Hepatocyte (in vitro differentiated cells): ENCODE results near the gene NEB. TPM values are rescaled to one million over a fixed set of nuclear protein-coding genes. Genes with fewer than 3 reads are reported as not detected.

Source experiments
- DNase-seq: peaks from one replicate; pipeline ENCODE4 v3.0.0-alpha.2; 2016; ENCODE audit warnings: low spot score
- H2AFZ ChIP-seq: fragments of 200-600 bp; sonication (generic); 2 replicates; pipeline ENCODE4 v1.6.0; 2016; ENCODE audit warnings: antibody characterized with exemption, mild to moderate bottlenecking
- H3K27ac ChIP-seq: fragments of 200-600 bp; sonication (generic); 2 replicates; pipeline ENCODE4 v1.5.1; 2016; ENCODE audit warnings: mild to moderate bottlenecking
- H3K27me3 ChIP-seq: fragments of 200-600 bp; sonication (generic); 2 replicates; pipeline ENCODE4 v1.6.1; 2016
- H3K36me3 ChIP-seq: fragments of 200-600 bp; sonication (generic); replicated peaks from 2 replicates; pipeline ENCODE4 v1.5.1; 2016; ENCODE audit warnings: low read depth; ENCODE audit not compliant: insufficient read depth
- H3K4me1 ChIP-seq: fragments of 200-600 bp; sonication (generic); 2 replicates; pipeline ENCODE4 v1.5.1; 2016; ENCODE audit warnings: mild to moderate bottlenecking, moderate library complexity; ENCODE audit not compliant: insufficient read depth
- H3K4me2 ChIP-seq: fragments of 200-600 bp; sonication (generic); 2 replicates; pipeline ENCODE4 v1.6.0; 2016
- H3K4me3 ChIP-seq: fragments of 200-600 bp; sonication (generic); 2 replicates; pipeline ENCODE4 v1.5.1; 2016; ENCODE audit warnings: mild to moderate bottlenecking
- H3K79me2 ChIP-seq: fragments of 200-600 bp; sonication (generic); 2 replicates; pipeline ENCODE4 v1.6.0; 2017; ENCODE audit warnings: mild to moderate bottlenecking
- H3K9me2 ChIP-seq: fragments of 200-600 bp; sonication (generic); replicated peaks from 2 replicates; pipeline ENCODE4 v1.6.0; 2017; ENCODE audit warnings: mild to moderate bottlenecking; ENCODE audit not compliant: insufficient read depth
- H3K9me3 ChIP-seq: fragments of 200-600 bp; sonication (generic); 2 replicates; pipeline ENCODE4 v1.5.1; 2016; ENCODE audit warnings: low read depth, mild to moderate bottlenecking
- H4K20me1 ChIP-seq: fragments of 200-600 bp; sonication (generic); 2 replicates; pipeline ENCODE4 v1.6.0; 2016; ENCODE audit warnings: mild to moderate bottlenecking; ENCODE audit not compliant: insufficient read depth, poor library complexity, severe bottlenecking
- CTCF ChIP-seq: fragments of 200-600 bp; sonication (generic); IDR thresholded peaks from 2 replicates; pipeline ENCODE4 v1.5.1; 2016; ENCODE audit warnings: antibody characterized with exemption, mild to moderate bottlenecking; ENCODE audit not compliant: poor library complexity
- EZH2 ChIP-seq: fragments of 200-600 bp; sonication (generic); IDR thresholded peaks from 2 replicates; pipeline ENCODE4 v1.6.1; 2016; ENCODE audit warnings: antibody characterized with exemption, mild to moderate bottlenecking, borderline replicate concordance
- EZH2phosphoT487 ChIP-seq: fragments of 200-600 bp; sonication (generic); IDR thresholded peaks from one replicate; pipeline ENCODE4 v1.6.1; 2018; ENCODE audit warnings: antibody characterized with exemption, mild to moderate bottlenecking, low read depth, moderate library complexity; ENCODE audit not compliant: unreplicated experiment, severe bottlenecking
- WGBS: methylation state at CpG from one replicate; pipeline ENCODE4 v1.1.6; 2016; ENCODE audit warnings: low lambda C conversion rate; ENCODE audit errors: missing lambda C conversion rate; 5-methylcytosine and 5-hydroxymethylcytosine counted together
- polyA plus RNA-seq: library from polyadenylated mRNA; unstranded; fragments of >200 nt; fragmentation: Nextera tagmentation; extraction: Ambion mirVana; gene quantifications from 2 replicates; pipeline ENCODE4 v1.2.1, GENCODE V29; 2016
- total RNA-seq: library from RNA; depleted of rRNA; stranded (reverse); fragments of >200 nt; gene quantifications from 2 replicates; pipeline ENCODE4 v1.2.3, GENCODE V29; 2014

NEB gene
- total and polyA plus RNA-seq, 2 experiments from 2014 or later: 0.75 to 2.2 TPM

DNA sequence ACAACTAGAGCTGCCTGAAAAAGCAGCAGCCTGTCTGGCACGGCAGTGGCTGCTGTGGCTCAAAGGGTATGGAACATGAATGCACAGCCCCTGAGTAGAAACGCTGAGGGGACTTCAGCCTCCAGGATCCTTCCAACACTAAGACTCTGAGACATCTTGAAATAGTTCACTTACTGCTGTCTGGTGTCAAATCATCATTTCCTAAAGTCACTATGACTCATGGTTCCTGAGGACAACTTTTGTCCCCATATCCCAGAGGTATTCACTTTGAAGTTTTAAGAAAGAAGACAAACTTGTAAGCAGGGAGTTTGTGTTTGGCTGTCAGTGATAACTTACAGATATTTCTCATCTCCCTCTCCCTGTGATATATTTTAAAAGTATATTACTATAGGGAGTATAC lies 33.3 kb upstream of the NEB start:
- H3K36me3 ChIP-seq: no peaks in the 10 kb centered on the region
- no peaks in the 10 kb centered on the region for H3K9me2 ChIP-seq
- no peaks in the 10 kb centered on the region for H3K9me3 ChIP-seq
- H3K27ac ChIP-seq: no peak overlapping the region
- no peak overlapping the region for H2AFZ ChIP-seq
- H3K79me2 ChIP-seq: no peaks in the 10 kb centered on the region
- DNase-seq: no peak
- no peaks in the 10 kb centered on the region for H4K20me1 ChIP-seq
- H3K4me2 ChIP-seq: no peak overlapping the region
- WGBS: 74% methylated on average over 2 of the region's 2 CpGs
- H3K4me3 ChIP-seq: no peak overlapping the region
- no peaks in the 10 kb centered on the region for H3K4me1 ChIP-seq
- no peaks in the 10 kb centered on the region for H3K27me3 ChIP-seq
- TF ChIP-seq EZH2 (no peak), EZH2phosphoT487 (no peak), CTCF (no peak)

DNA sequence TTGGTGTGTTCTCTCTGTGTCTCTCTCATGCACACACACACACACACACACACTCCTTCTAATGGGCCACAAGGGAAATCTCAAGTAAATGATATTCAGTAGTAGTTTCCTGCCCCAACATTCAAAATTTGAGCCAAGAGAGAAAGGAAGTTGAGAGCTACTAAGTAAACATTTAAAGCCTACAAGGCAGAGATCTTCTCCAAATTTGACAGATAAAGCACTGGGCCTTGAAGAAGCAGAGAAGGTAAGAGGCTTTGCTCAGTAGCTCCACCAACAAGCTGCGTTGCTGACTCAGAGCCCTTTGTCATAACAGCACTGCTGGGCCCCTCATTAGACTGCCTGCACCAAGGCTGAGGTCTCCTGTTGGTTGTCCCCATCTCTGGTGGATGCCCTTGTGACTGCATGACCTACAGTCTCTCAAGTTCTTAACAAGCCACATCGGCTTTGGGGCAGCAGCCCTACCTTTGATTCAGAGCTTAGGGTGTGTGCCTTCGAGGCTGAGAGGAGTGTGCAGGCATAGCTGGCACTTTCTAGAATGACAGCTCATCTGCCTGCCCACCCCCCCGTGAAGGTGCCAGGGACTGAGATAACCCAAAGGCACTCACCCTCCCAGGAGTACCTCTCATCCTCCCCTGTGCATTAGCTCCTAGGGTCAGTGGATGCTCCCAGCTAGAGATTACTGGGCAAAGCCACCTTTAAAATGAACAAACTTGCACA lies 32.3 kb upstream of the NEB start:
- no peak for DNase-seq
- Histone ChIP-seq H3K4me1 (no peaks in the 10 kb centered on the region), H3K9me2 (no peaks in the 10 kb centered on the region), H3K36me3 (no peaks in the 10 kb centered on the region), H4K20me1 (no peaks in the 10 kb centered on the region), H3K27me3 (no peaks in the 10 kb centered on the region), H3K27ac (no peak overlapping the region), H3K9me3 (no peaks in the 10 kb centered on the region), H3K79me2 (no peaks in the 10 kb centered on the region), H2AFZ (no peak overlapping the region), H3K4me3 (no peak overlapping the region), H3K4me2 (no peak overlapping the region)
- TF ChIP-seq EZH2phosphoT487 (no peak), CTCF (no peak), EZH2 (no peak)
- WGBS: 89% methylated on average over 4 of the region's 4 CpGs

GRCh38 chr2:151765760-151766410 lies 31.6 kb upstream of the NEB start:
- DNase-seq: no peak
- no peak overlapping the region for H3K4me3 ChIP-seq
- no peak overlapping the region for H3K4me2 ChIP-seq
- H3K27ac ChIP-seq: no peak overlapping the region
- no peaks in the 10 kb centered on the region for H3K4me1 ChIP-seq
- 80% methylated on average over 10 of the region's 10 CpGs for WGBS
- H3K36me3 ChIP-seq: no peaks in the 10 kb centered on the region
- H3K79me2 ChIP-seq: no peaks in the 10 kb centered on the region
- no peaks in the 10 kb centered on the region for H3K9me3 ChIP-seq
- H3K27me3 ChIP-seq: no peaks in the 10 kb centered on the region
- no peaks in the 10 kb centered on the region for H3K9me2 ChIP-seq
- TF ChIP-seq CTCF: no peak
- no peak for TF ChIP-seq EZH2phosphoT487
- no peak for TF ChIP-seq EZH2
- H4K20me1 ChIP-seq: no peaks in the 10 kb centered on the region
- no peak overlapping the region for H2AFZ ChIP-seq
